ENCODE data around the gene SH2D2A. TPM values are rescaled to one million over a fixed set of nuclear protein-coding genes. Genes with fewer than 3 reads are reported as not detected.

The SH2D2A gene
- total and polyA plus RNA-seq, 2 of the 4 experiments (the other 2 are of a cell fraction) = not detected

GRCh38 chr1:156760092-156760795 is 56.4 kb downstream of the SH2D2A start:
- no peaks in the 10 kb centered on the region for H3K4me1 ChIP-seq (ENCODE audit: control insufficient read depth, insufficient read depth, low read length)
- no peak overlapping the region for H2BK20ac ChIP-seq (ENCODE audit: low read depth, low read length)
- ATAC-seq (ENCODE audit: low read depth) (no peak), DNase-seq (no peak)
- H2AK9ac ChIP-seq (replicated peaks; ENCODE audit: low read depth, low read length, poor library complexity) = no peak overlapping the region
- no peak overlapping the region for H3K18ac ChIP-seq (ENCODE audit: low read depth, low read length)
- TF ChIP-seq CTCF (conservative IDR thresholded peaks at IDR 0.05; ENCODE audit: low read depth, low read length) = no peak
- no peak for TF ChIP-seq USF2 (IDR thresholded peaks at IDR 0.05; ENCODE audit: low read depth, low read length)
- TF ChIP-seq MAFK (IDR thresholded peaks at IDR 0.05; ENCODE audit: low read depth, low read length) = no peak
- no peak for TF ChIP-seq FOS (IDR thresholded peaks at IDR 0.05; ENCODE audit: low read depth, low read length)
- TF ChIP-seq BHLHE40 (IDR thresholded peaks at IDR 0.05; ENCODE audit: low read depth, low read length) = no peak
- no peak for TF ChIP-seq MXI1 (IDR thresholded peaks at IDR 0.05; ENCODE audit: borderline replicate concordance, low read depth, low read length)
- TF ChIP-seq SMC3 (IDR thresholded peaks at IDR 0.05; ENCODE audit: low read depth, low read length) = no peak
- no peak for TF ChIP-seq RFX5 (IDR thresholded peaks at IDR 0.05; ENCODE audit: low read depth, low read length)
- no peak for TF ChIP-seq MAZ (IDR thresholded peaks at IDR 0.05; ENCODE audit: borderline replicate concordance, low read depth, low read length)
- no peak for TF ChIP-seq ELK1 (IDR thresholded peaks at IDR 0.05; ENCODE audit: borderline replicate concordance, low read depth, low read length)
- TF ChIP-seq CHD1 (IDR thresholded peaks at IDR 0.05; ENCODE audit: low read depth, low read length) = no peak
- TF ChIP-seq RCOR1 (IDR thresholded peaks at IDR 0.05; ENCODE audit: insufficient replicate concordance, low read length) = no peak
- TF ChIP-seq NFE2L2 (IDR thresholded peaks at IDR 0.05; ENCODE audit: low read depth, low read length) = no peak
- TF ChIP-seq POLR2A (IDR thresholded peaks at IDR 0.05; ENCODE audit: low read depth, low read length) = no peak
- TF ChIP-seq RAD21 (IDR thresholded peaks at IDR 0.05; ENCODE audit: low read length) = no peak
- no peak for TF ChIP-seq CEBPB (IDR thresholded peaks at IDR 0.05; ENCODE audit: low read depth, low read length)
- H3K4me3 ChIP-seq (ENCODE audit: insufficient read depth, low read depth, low read length) = no peak overlapping the region
- no peak overlapping the region for H2BK15ac ChIP-seq (ENCODE audit: low read depth, low read length)
- H3K9me1 ChIP-seq (ENCODE audit: insufficient read depth, low read length) = no peaks in the 10 kb centered on the region
- no peak overlapping the region for H4K5ac ChIP-seq (ENCODE audit: low read depth, low read length)
- no CpG with 5 or more reads among the region's 6 CpGs for WGBS, 2 experiments (ENCODE audit: extremely low coverage in 2 of 2, insufficient read length in 1 of 2)
- no peak overlapping the region for H3K4me2 ChIP-seq (ENCODE audit: low read depth, low read length)
- in situ Hi-C loops (cut with MboI; ENCODE audit: low sequenced_read_pairs) (no loop called here), intact Hi-C loops (cut with micrococcal nuclease) (no loop called here), dilution Hi-C loops (cut with HindIII; ENCODE audit: low sequenced_read_pairs, unreplicated experiment) (no loop called here)
- H4K91ac ChIP-seq (ENCODE audit: insufficient read depth, low read depth, low read length) = no peak overlapping the region
- no peaks in the 10 kb centered on the region for H4K20me1 ChIP-seq (ENCODE audit: insufficient read depth, low read length)
- H3K14ac ChIP-seq (replicated peaks; ENCODE audit: low read depth, low read length) = no peak overlapping the region
- no TSS peak for BruUV-seq (replicated peaks)
- H3K79me1 ChIP-seq (ENCODE audit: low read depth in 1 of 2, low read length in 2 of 2) = peaks cover 0 to 4% of the 10 kb centered on the region in 2 experiments; a peak in 2 of 4 replicates
- no peak overlapping the region for H2BK5ac ChIP-seq (ENCODE audit: low read depth, low read length, poor library complexity, severe bottlenecking)
- no peak overlapping the region for H3K23ac ChIP-seq (ENCODE audit: low read depth, low read length)
- no peaks in the 10 kb centered on the region for H3K36me3 ChIP-seq (ENCODE audit: control insufficient read depth, insufficient read depth, low read length)
- CTCF ChIA-PET = no interaction called here
- no peak overlapping the region for H3K4ac ChIP-seq (ENCODE audit: low read depth, low read length)
- no peak overlapping the region for H3K9ac ChIP-seq (ENCODE audit: low read depth, low read length)
- H3K56ac ChIP-seq (ENCODE audit: extremely low read depth, insufficient read depth, low read length) = no peak overlapping the region
- no peak overlapping the region; the same call in 1 of the 2 replicates for H2AK5ac ChIP-seq (ENCODE audit: low read depth, low read length)
- no peak overlapping the region for H2BK120ac ChIP-seq (ENCODE audit: low read depth, low read length)
- no peaks in the 10 kb centered on the region for H3K9me3 ChIP-seq (ENCODE audit: control insufficient read depth, insufficient read depth, low read length)
- POLR2A ChIA-PET (ENCODE audit: unreplicated experiment) = no interaction called here
- H3K27ac ChIP-seq (ENCODE audit: insufficient read depth, low read length) = no peak overlapping the region
- H4K8ac ChIP-seq (ENCODE audit: low read depth in 2 of 2, low read length in 2 of 2) = no peak overlapping the region
- H2AFZ ChIP-seq (replicated peaks; ENCODE audit: low read length, poor library complexity) = no peak overlapping the region
- H3K27me3 ChIP-seq (ENCODE audit: control insufficient read depth, insufficient read depth, low read length) = no peaks in the 10 kb centered on the region
